HCT116 (cell line): ENCODE data around the gene RASGEF1C.

Experiments
- CEBPB ChIP-seq: IDR thresholded peaks from 2 replicates; pipeline ENCODE4 v1.6.1; 2012; ENCODE audit warnings: low read depth
- CTCF ChIP-seq, 3 experiments: fragments of 200-600 bp in 1 of 3; sonication (generic) in 1 of 3; IDR thresholded peaks in 2 of 3; conservative IDR thresholded peaks in 1 of 3; 2 replicates each; pipeline ENCODE4 v1.5.1; 2012 to 2017; ENCODE audit warnings: low read depth in 2 of 3, low read length in 2 of 3, antibody characterized with exemption in 1 of 3, borderline replicate concordance in 1 of 3, control low read depth in 1 of 3, mild to moderate bottlenecking in 1 of 3, mixed read lengths in 1 of 3, mixed run types in 1 of 3, moderate library complexity in 1 of 3; ENCODE audit not compliant: insufficient read depth in 1 of 3
- ELF1 ChIP-seq: IDR thresholded peaks from 2 replicates; pipeline ENCODE4 v1.6.1; 2012; ENCODE audit warnings: low read depth, borderline replicate concordance
- MAX ChIP-seq: IDR thresholded peaks from 2 replicates; pipeline ENCODE4 v1.6.1; 2012
- POLR2A ChIP-seq: IDR thresholded peaks from 2 replicates; pipeline ENCODE4 v1.7.0; 2011; ENCODE audit warnings: borderline replicate concordance; ENCODE audit not compliant: insufficient read depth, insufficient read length; ENCODE audit errors: extremely low read depth
- POLR2AphosphoS5 ChIP-seq: IDR thresholded peaks from 2 replicates; pipeline ENCODE4 v1.6.1; 2011; ENCODE audit warnings: mild to moderate bottlenecking, low read depth, low read length, moderate library complexity
- RAD21 ChIP-seq: IDR thresholded peaks from 2 replicates; pipeline ENCODE4 v1.6.1; 2012; ENCODE audit warnings: low read depth, mild to moderate bottlenecking
- SP1 ChIP-seq: IDR thresholded peaks from 2 replicates; pipeline ENCODE4 v1.6.1; 2012; ENCODE audit warnings: low read depth
- YY1 ChIP-seq: IDR thresholded peaks from 2 replicates; pipeline ENCODE4 v1.6.1; 2011; ENCODE audit warnings: low read length, low read depth, moderate library complexity, mild to moderate bottlenecking; ENCODE audit not compliant: insufficient replicate concordance; ENCODE audit errors: extremely low read depth
- TF ChIP-seq, protein P1 (sequence below): IDR thresholded peaks from 2 replicates; pipeline ENCODE4 v1.6.1; 2012; ENCODE audit warnings: low read depth

GRCh38 chr5:180100621-180101450 lies 108.2 kb downstream of the RASGEF1C start:
- TF ChIP-seq MAX (no peak), CEBPB (no peak), POLR2AphosphoS5 (no peak), CTCF (IDR thresholded peaks at IDR 0.05 in 2 of 3, conservative IDR thresholded peaks at IDR 0.05 in 1 of 3; ENCODE audit: borderline replicate concordance in 1 of 3, insufficient read depth in 1 of 3, low read depth in 2 of 3, low read length in 2 of 3) (no peak), POLR2A (no peak), YY1 (no peak), ELF1 (no peak), RAD21 (no peak), SP1 (no peak)
- TF ChIP-seq, protein P1, sequence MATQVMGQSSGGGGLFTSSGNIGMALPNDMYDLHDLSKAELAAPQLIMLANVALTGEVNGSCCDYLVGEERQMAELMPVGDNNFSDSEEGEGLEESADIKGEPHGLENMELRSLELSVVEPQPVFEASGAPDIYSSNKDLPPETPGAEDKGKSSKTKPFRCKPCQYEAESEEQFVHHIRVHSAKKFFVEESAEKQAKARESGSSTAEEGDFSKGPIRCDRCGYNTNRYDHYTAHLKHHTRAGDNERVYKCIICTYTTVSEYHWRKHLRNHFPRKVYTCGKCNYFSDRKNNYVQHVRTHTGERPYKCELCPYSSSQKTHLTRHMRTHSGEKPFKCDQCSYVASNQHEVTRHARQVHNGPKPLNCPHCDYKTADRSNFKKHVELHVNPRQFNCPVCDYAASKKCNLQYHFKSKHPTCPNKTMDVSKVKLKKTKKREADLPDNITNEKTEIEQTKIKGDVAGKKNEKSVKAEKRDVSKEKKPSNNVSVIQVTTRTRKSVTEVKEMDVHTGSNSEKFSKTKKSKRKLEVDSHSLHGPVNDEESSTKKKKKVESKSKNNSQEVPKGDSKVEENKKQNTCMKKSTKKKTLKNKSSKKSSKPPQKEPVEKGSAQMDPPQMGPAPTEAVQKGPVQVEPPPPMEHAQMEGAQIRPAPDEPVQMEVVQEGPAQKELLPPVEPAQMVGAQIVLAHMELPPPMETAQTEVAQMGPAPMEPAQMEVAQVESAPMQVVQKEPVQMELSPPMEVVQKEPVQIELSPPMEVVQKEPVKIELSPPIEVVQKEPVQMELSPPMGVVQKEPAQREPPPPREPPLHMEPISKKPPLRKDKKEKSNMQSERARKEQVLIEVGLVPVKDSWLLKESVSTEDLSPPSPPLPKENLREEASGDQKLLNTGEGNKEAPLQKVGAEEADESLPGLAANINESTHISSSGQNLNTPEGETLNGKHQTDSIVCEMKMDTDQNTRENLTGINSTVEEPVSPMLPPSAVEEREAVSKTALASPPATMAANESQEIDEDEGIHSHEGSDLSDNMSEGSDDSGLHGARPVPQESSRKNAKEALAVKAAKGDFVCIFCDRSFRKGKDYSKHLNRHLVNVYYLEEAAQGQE, result no peak
